ENCODE data around the gene SNAPC3. TPM values are rescaled to one million over a fixed set of nuclear protein-coding genes. Genes with fewer than 3 reads are reported as not detected.
"Not testable (repeated sequence)": the region's sequence is repeated elsewhere in the genome, so short reads cannot be mapped to it uniquely, and the experiment has no call there.

SNAPC3 gene
- total RNA-seq, 1 donor from 2014 or later: 68.7 TPM

DNA sequence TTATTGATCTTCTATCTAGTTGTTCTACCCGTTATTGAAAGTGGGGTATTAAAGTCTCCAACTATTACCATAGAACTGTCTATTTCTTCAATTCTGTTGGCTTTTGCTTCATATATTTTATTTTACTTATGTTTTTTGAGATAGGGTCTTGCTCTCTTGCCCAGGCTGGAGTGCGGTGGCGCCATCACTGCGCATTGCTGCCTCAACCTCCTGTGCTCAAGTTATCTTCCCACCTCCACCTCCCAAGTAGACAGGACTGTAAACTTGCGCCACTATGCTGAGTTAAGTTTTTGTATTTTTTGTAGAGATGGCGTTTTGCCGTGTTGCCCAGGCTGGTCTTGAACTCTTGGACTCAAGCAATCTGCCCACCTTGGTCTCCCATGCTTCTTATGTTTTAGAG, 16.2 kb downstream of the SNAPC3 start:
- no peaks in the 10 kb centered on the region for H3K4me1 Mint-ChIP-seq
- no peak overlapping the region for H2AFZ ChIP-seq (replicated peaks)
- H3F3A ChIP-seq (ENCODE audit: low read depth): no peaks in the 10 kb centered on the region
- peaks cover 73% of the 10 kb centered on the region for H3K36me3 Mint-ChIP-seq
- no peak overlapping the region for H3K27ac Mint-ChIP-seq
- no peaks in the 10 kb centered on the region for H3K4me1 ChIP-seq
- no peaks in the 10 kb centered on the region for H4K20me1 ChIP-seq (ENCODE audit: low read depth)
- peaks cover 74% of the 10 kb centered on the region for H3K79me2 ChIP-seq (ENCODE audit: low read depth)
- H3K27me3 Mint-ChIP-seq (ENCODE audit: insufficient read depth, low read depth): no peaks in the 10 kb centered on the region
- DNase-seq (ENCODE audit: low spot score): no peak
- no peaks in the 10 kb centered on the region for H3K27me3 ChIP-seq
- H3K9me3 Mint-ChIP-seq: peaks cover 48% of the 10 kb centered on the region
- H3K27ac ChIP-seq: no peak overlapping the region
- H3K9ac ChIP-seq: no peak overlapping the region
- no peak for TF ChIP-seq EZH2phosphoT487 (IDR thresholded peaks at IDR 0.05)
- TF ChIP-seq EZH2 (IDR thresholded peaks at IDR 0.05): no peak
- TF ChIP-seq, protein P1, sequence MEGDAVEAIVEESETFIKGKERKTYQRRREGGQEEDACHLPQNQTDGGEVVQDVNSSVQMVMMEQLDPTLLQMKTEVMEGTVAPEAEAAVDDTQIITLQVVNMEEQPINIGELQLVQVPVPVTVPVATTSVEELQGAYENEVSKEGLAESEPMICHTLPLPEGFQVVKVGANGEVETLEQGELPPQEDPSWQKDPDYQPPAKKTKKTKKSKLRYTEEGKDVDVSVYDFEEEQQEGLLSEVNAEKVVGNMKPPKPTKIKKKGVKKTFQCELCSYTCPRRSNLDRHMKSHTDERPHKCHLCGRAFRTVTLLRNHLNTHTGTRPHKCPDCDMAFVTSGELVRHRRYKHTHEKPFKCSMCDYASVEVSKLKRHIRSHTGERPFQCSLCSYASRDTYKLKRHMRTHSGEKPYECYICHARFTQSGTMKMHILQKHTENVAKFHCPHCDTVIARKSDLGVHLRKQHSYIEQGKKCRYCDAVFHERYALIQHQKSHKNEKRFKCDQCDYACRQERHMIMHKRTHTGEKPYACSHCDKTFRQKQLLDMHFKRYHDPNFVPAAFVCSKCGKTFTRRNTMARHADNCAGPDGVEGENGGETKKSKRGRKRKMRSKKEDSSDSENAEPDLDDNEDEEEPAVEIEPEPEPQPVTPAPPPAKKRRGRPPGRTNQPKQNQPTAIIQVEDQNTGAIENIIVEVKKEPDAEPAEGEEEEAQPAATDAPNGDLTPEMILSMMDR (IDR thresholded peaks at IDR 0.05): no peak
- peaks cover 55% of the 10 kb centered on the region for H3K36me3 ChIP-seq
- H3K9me3 ChIP-seq (ENCODE audit: low read depth): peaks cover 4% of the 10 kb centered on the region
- no peak overlapping the region for H3K4me3 ChIP-seq
- H3K4me2 ChIP-seq: no peak overlapping the region
- no peak overlapping the region for H3K4me3 Mint-ChIP-seq

DNA sequence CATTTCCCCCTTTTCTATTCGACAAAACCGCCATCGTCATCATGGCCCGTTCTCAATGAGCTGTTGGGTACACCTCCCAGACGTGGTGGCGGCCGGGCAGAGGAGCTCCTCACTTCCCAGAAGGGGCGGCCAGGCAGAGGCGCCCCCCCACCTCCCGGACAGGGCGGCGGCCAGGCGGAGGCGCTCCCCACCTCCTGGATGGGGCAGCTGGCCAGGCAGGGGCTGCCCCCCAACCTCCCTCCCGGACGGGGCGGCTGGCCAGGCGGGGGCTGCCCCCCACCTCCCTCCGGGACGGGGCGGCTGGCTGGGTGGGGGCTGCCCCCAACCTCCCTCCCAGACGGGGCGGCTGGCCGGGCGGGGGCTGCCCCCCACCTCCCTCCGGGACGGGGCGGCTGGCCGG, 19.2 kb downstream of the SNAPC3 start:
- H3K4me1 Mint-ChIP-seq; H3K27me3 Mint-ChIP-seq (ENCODE audit: insufficient read depth, low read depth); H3K27ac Mint-ChIP-seq; H3F3A ChIP-seq (ENCODE audit: low read depth); H3K27me3 ChIP-seq; H3K9ac ChIP-seq; H3K4me1 ChIP-seq; H3K4me2 ChIP-seq; H4K20me1 ChIP-seq (ENCODE audit: low read depth); H2AFZ ChIP-seq (replicated peaks); DNase-seq (ENCODE audit: low spot score); H3K4me3 ChIP-seq; H3K27ac ChIP-seq; H3K9me3 ChIP-seq (ENCODE audit: low read depth); H3K4me3 Mint-ChIP-seq: not testable (repeated sequence)
- Histone ChIP-seq H3K36me3 (peaks cover 58% of the 10 kb centered on the region), H3K79me2 (ENCODE audit: low read depth) (peaks cover 46% of the 10 kb centered on the region)
- H3K9me3 Mint-ChIP-seq: peaks cover 42% of the 10 kb centered on the region
- H3K36me3 Mint-ChIP-seq: peaks cover 70% of the 10 kb centered on the region

DNA sequence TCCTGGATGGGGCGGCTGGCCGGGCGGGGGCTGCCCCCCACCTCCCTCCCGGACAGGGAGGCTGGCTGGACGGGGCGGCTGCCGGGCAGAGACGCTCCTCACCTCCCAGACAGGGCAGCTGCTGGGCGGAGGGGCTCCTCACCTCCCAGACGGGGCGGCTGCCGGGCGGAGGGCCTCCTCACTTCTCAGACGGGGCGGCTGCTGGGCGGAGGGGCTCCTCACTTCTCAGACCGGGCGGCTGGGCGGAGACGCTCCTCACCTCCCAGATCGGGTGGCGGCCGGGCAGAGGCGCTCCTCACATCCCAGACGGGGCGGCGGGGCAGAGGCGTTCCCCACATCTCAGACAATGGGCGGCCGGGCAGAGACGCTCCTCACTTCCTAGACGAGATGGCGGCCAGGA, 19.6 kb downstream of the SNAPC3 start:
- not testable (repeated sequence) for H3K4me2 ChIP-seq; H3K4me3 ChIP-seq; H3K9ac ChIP-seq; H3K9me3 ChIP-seq (ENCODE audit: low read depth); H4K20me1 ChIP-seq (ENCODE audit: low read depth); H3K4me1 Mint-ChIP-seq; H3K27me3 Mint-ChIP-seq (ENCODE audit: insufficient read depth, low read depth); H3K27ac Mint-ChIP-seq; H2AFZ ChIP-seq (replicated peaks); H3K27me3 ChIP-seq; H3K4me1 ChIP-seq; DNase-seq (ENCODE audit: low spot score); H3K4me3 Mint-ChIP-seq; H3F3A ChIP-seq (ENCODE audit: low read depth); H3K27ac ChIP-seq
- H3K9me3 Mint-ChIP-seq: peaks cover 42% of the 10 kb centered on the region
- peaks cover 42% of the 10 kb centered on the region for H3K79me2 ChIP-seq (ENCODE audit: low read depth)
- H3K36me3 ChIP-seq: peaks cover 58% of the 10 kb centered on the region
- peaks cover 71% of the 10 kb centered on the region for H3K36me3 Mint-ChIP-seq

DNA sequence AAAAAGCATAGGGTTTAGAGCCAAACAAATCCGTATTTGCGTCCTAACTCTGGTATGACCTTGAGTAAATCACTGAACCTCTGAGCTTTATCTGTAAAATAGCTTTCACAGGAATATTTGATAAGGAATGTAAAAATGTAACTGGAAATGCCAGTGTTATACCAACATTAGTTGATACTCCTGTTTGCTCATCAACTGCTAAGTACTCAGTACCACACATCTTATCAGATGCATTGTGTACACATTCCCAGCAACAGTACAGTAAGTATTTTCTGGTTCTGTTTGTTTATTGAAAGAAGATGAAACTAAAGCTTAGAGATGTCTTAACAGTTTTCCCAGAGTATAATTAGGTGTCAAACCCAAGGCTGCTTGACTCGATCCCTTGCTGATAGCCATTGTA, 21.5 kb downstream of the SNAPC3 start:
- H2AFZ ChIP-seq (replicated peaks): no peak overlapping the region
- no peaks in the 10 kb centered on the region for H3K4me1 Mint-ChIP-seq

More for the DNA sequence above, 21.5 kb downstream of the SNAPC3 start:
- H3K79me2 ChIP-seq (ENCODE audit: low read depth): peaks cover 23% of the 10 kb centered on the region
- no peaks in the 10 kb centered on the region for H3K4me1 ChIP-seq
- H3K27me3 ChIP-seq: no peaks in the 10 kb centered on the region
- no peak overlapping the region for H3K4me2 ChIP-seq
- no peak for DNase-seq (ENCODE audit: low spot score)
- Mint-ChIP-seq H3K4me3 (no peak overlapping the region), H3K36me3 (peaks cover 65% of the 10 kb centered on the region), H3K9me3 (peaks cover 26% of the 10 kb centered on the region), H3K27ac (no peak overlapping the region), H3K27me3 (ENCODE audit: insufficient read depth, low read depth) (no peaks in the 10 kb centered on the region)
- peaks cover 4% of the 10 kb centered on the region for H3K9me3 ChIP-seq (ENCODE audit: low read depth)
- no peaks in the 10 kb centered on the region for H4K20me1 ChIP-seq (ENCODE audit: low read depth)
- no peaks in the 10 kb centered on the region for H3F3A ChIP-seq (ENCODE audit: low read depth)
- H3K9ac ChIP-seq: no peak overlapping the region
- H3K36me3 ChIP-seq: peaks cover 42% of the 10 kb centered on the region
- no peak overlapping the region for H3K27ac ChIP-seq
- TF ChIP-seq EZH2phosphoT487 (IDR thresholded peaks at IDR 0.05): no peak
- TF ChIP-seq, protein P1 (IDR thresholded peaks at IDR 0.05): no peak
- no peak for TF ChIP-seq EZH2 (IDR thresholded peaks at IDR 0.05)
- no peak overlapping the region for H3K4me3 ChIP-seq

Measured in neural progenitor cell (in vitro differentiated cells).